HG03066 (cell line): ENCODE measurements around the gene PTOV1.
"Not testable (repeated sequence)": the region's sequence is repeated elsewhere in the genome, so short reads cannot be mapped to it uniquely, and the experiment has no call there.

Experiments used
- ATAC-seq: cut with Tn5 transposase; IDR thresholded peaks from one replicate; pipeline ENCODE4 v1.9.1; 2021; ENCODE audit warnings: low read depth; ENCODE audit not compliant: unreplicated experiment

The PTOV1 gene

GRCh38 chr19:49817964-49818648 is 32.9 kb upstream of the PTOV1 start, which contains the start of gene MED25:
MED25 (plus strand) TSS chr19:49818289; CDS start chr19:49818342, 53 bp downstream.
- ATAC-seq: peak; percentile 61

GRCh38 chr19:49818649-49819370 is 32.1 kb upstream of the PTOV1 start:
- no peak for ATAC-seq

GRCh38 chr19:49819452-49820115 is 31.4 kb upstream of the PTOV1 start:
- ATAC-seq: not testable (repeated sequence)

GRCh38 chr19:49820125-49820524 is 30.8 kb upstream of the PTOV1 start:
- no peak for ATAC-seq

- no peak for ATAC-seq
These were observed 27.5 kb upstream of the PTOV1 start for GRCh38 chr19:49823472-49823871.

- no peak for ATAC-seq
These were observed 26.3 kb upstream of the PTOV1 start for GRCh38 chr19:49824662-49825061.

GRCh38 chr19:49827034-49827433 is 23.9 kb upstream of the PTOV1 start:
- ATAC-seq: no peak

GRCh38 chr19:49829200-49829599 is 21.8 kb upstream of the PTOV1 start:
- no peak for ATAC-seq

GRCh38 chr19:49829721-49830120 is 21.2 kb upstream of the PTOV1 start:
- no peak for ATAC-seq

GRCh38 chr19:49830766-49831165 is 20.2 kb upstream of the PTOV1 start:
- no peak for ATAC-seq

- no peak for ATAC-seq
These were observed 19.4 kb upstream of the PTOV1 start for GRCh38 chr19:49831592-49831991.

GRCh38 chr19:49832556-49832955 is 18.4 kb upstream of the PTOV1 start:
- no peak for ATAC-seq

GRCh38 chr19:49833599-49833998 is 17.4 kb upstream of the PTOV1 start:
- no peak for ATAC-seq

GRCh38 chr19:49835562-49835961 is 15.4 kb upstream of the PTOV1 start:
- no peak for ATAC-seq

- ATAC-seq: no peak
These were observed 14.6 kb upstream of the PTOV1 start for GRCh38 chr19:49836176-49837008.

GRCh38 chr19:49837009-49837310 is 14.0 kb upstream of the PTOV1 start:
- no peak for ATAC-seq

GRCh38 chr19:49837425-49837824 is 13.5 kb upstream of the PTOV1 start:
- no peak for ATAC-seq

- ATAC-seq: no peak
These were observed 11.9 kb upstream of the PTOV1 start for GRCh38 chr19:49838885-49839588.

GRCh38 chr19:49839713-49840112 is 11.2 kb upstream of the PTOV1 start:
- no peak for ATAC-seq

- no peak for ATAC-seq
These were observed 10.6 kb upstream of the PTOV1 start for GRCh38 chr19:49840321-49840720.
